ENCODE measurements around the gene LOX. TPM values are rescaled to one million over a fixed set of nuclear protein-coding genes. Genes with fewer than 3 reads are reported as not detected.

Gene LOX
- total RNA-seq, 6 experiments from 2014 or later = 890 to 1,151 (median 989) TPM

- Mint-ChIP-seq H3K4me1 (ENCODE audit: low read depth) (peaks cover 30% of the 10 kb centered on the region), H3K27ac (no peak overlapping the region), H3K27me3 (ENCODE audit: insufficient read depth) (no peaks in the 10 kb centered on the region), H3K9me3 (no peaks in the 10 kb centered on the region), H3K36me3 (ENCODE audit: low read depth) (no peaks in the 10 kb centered on the region), H3K4me3 (no peak overlapping the region)
- DNase-seq = no peak
- no peak for TF ChIP-seq CTCF (IDR thresholded peaks at IDR 0.05)
Measured at GRCh38 chr5:122114501-122114900, 36.4 kb upstream of the LOX start.

- H3K36me3 Mint-ChIP-seq (ENCODE audit: low read depth) = no peaks in the 10 kb centered on the region
- no peaks in the 10 kb centered on the region for H3K27me3 Mint-ChIP-seq (ENCODE audit: insufficient read depth)
- TF ChIP-seq CTCF (IDR thresholded peaks at IDR 0.05) = no peak
- peaks cover 21% of the 10 kb centered on the region for H3K4me1 Mint-ChIP-seq (ENCODE audit: low read depth)
- no peak for DNase-seq
- no peaks in the 10 kb centered on the region for H3K9me3 Mint-ChIP-seq
- no peak overlapping the region for H3K27ac Mint-ChIP-seq
- H3K4me3 Mint-ChIP-seq = no peak overlapping the region
Measured at GRCh38 chr5:122112733-122113558, 34.9 kb upstream of the LOX start.

- H3K4me1 Mint-ChIP-seq (ENCODE audit: low read depth) = peaks cover 20% of the 10 kb centered on the region
- H3K4me3 Mint-ChIP-seq = no peak overlapping the region
- TF ChIP-seq CTCF (IDR thresholded peaks at IDR 0.05) = no peak
- no peaks in the 10 kb centered on the region for H3K27me3 Mint-ChIP-seq (ENCODE audit: insufficient read depth)
- H3K36me3 Mint-ChIP-seq (ENCODE audit: low read depth) = no peaks in the 10 kb centered on the region
- DNase-seq = no peak
- no peak overlapping the region for H3K27ac Mint-ChIP-seq
- no peaks in the 10 kb centered on the region for H3K9me3 Mint-ChIP-seq
Measured at GRCh38 chr5:122112063-122112462, 34.0 kb upstream of the LOX start.

GRCh38 chr5:122111460-122111859 lies 33.4 kb upstream of the LOX start:
- no peaks in the 10 kb centered on the region for H3K36me3 Mint-ChIP-seq (ENCODE audit: low read depth)
- H3K9me3 Mint-ChIP-seq = no peaks in the 10 kb centered on the region
- TF ChIP-seq CTCF (IDR thresholded peaks at IDR 0.05) = no peak
- no peak overlapping the region for H3K4me3 Mint-ChIP-seq
- DNase-seq = no peak
- H3K4me1 Mint-ChIP-seq (ENCODE audit: low read depth) = peaks cover 20% of the 10 kb centered on the region
- no peak overlapping the region for H3K27ac Mint-ChIP-seq
- H3K27me3 Mint-ChIP-seq (ENCODE audit: insufficient read depth) = no peaks in the 10 kb centered on the region

- DNase-seq = no peak
- no peak for TF ChIP-seq CTCF (IDR thresholded peaks at IDR 0.05)
- Mint-ChIP-seq H3K4me1 (ENCODE audit: low read depth) (peaks cover 20% of the 10 kb centered on the region), H3K4me3 (no peak overlapping the region), H3K9me3 (no peaks in the 10 kb centered on the region), H3K27ac (no peak overlapping the region), H3K27me3 (ENCODE audit: insufficient read depth) (no peaks in the 10 kb centered on the region), H3K36me3 (ENCODE audit: low read depth) (no peaks in the 10 kb centered on the region)
Measured at GRCh38 chr5:122110987-122111386, 32.9 kb upstream of the LOX start.

Data from HFFc6 (cell line).